GM12892 (cell line): Measurements from ENCODE around the gene GTSF1L.

Experiments
- POLR2A ChIP-seq: IDR thresholded peaks from 2 replicates; pipeline ENCODE4 v1.6.1; 2011; ENCODE audit warnings: low read depth, low read length, control low read depth
- TAF1 ChIP-seq: IDR thresholded peaks from 2 replicates; pipeline ENCODE4 v1.6.1; 2011; ENCODE audit warnings: low read depth, mild to moderate bottlenecking, control low read depth, low read length, borderline replicate concordance

GRCh38 chr20:43765916-43766315 is 39.1 kb upstream of the GTSF1L start:
- TF ChIP-seq POLR2A (no peak), TAF1 (no peak)
